NOMO-1 treated with dmso at 0.1 percent for 144 hours (cell line): Measurements from ENCODE around the gene CAMK2N1.
"Not testable (repeated sequence)": the region's sequence is repeated elsewhere in the genome, so short reads cannot be mapped to it uniquely, and the experiment has no call there.

Experiments used
- DNase-seq: peaks from one replicate; lab custom pipeline; 2025; ENCODE audit not compliant: unreplicated experiment; lab: John Stamatoyannopoulos, UW

The CAMK2N1 gene

DNA sequence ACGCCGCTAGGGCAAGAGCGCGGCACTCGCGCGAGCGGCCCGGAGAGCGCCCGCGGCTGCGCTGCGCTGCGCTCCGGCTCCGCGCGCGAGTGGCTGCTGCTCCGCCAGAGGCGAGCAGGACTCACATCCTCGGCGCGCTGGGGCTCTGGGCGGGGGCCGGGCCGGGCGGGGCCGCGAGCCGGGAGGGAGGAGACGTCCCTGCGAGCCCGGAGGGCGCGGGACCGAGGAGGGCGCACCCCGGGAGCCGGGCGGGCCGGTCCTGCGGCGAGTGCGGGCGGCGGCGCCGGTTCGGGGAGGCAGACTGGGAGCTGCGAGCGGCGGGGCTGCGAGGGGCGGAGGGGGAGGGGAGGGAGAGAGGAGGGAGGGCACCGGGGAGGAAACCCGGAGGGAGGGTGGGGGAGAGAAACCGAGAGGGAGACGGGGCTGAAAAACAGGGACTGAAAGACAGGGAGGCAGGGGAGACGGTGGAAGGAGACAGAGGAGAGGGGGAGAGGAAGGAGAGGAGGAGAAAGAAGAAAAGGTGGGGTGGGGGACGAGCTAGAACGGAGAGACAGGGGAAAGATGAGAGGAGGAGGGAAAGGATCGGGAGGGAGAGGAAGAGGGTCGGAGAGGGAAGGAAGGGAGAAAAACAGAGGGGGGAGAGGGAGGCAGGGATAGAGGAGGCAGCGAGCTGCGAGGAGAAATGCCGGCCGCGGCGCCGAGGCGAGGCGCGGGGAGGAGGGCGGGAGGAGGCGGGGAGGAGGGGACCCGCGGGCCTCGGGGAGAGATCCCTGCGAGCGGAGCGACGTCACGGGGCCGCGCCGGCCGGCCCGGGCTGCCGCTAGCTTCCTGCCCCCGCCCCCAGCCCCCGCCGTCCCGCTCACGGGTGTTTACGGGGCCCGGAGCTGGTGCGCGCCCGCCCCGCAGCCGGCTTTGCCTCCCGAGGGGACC lies at the start of gene CAMK2N1:
Gene CAMK2N1, minus strand, starts transcription at position 684 of the 930 bp plus-strand sequence. CDS start 831 bp downstream, outside the sequence.
- DNase-seq = no peak

GRCh38 chr1:20534659-20535417 lies 48.8 kb upstream of the CAMK2N1 start:
- no peak for DNase-seq

GRCh38 chr1:20533635-20534034 lies 47.6 kb upstream of the CAMK2N1 start:
- DNase-seq = no peak

DNA sequence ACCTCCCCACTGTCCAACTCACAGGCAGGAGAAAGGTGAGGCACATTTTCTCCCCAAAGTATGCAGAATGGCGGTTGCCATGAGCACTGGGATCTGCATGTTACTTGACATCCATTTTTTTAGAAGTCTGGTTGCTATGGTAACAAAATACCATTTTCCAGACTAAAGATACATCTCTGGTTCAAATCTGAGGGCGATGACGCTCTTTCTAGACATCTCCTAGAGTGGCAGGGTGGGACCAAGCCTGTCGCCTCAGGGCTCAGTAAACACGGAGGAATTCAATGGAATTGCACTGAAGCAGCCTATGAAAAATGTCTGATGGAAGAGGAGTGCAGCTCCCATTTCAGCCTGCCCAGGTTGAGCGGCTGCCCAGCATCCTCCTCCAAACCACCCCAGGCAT lies 44.9 kb upstream of the CAMK2N1 start:
- no peak for DNase-seq

DNA sequence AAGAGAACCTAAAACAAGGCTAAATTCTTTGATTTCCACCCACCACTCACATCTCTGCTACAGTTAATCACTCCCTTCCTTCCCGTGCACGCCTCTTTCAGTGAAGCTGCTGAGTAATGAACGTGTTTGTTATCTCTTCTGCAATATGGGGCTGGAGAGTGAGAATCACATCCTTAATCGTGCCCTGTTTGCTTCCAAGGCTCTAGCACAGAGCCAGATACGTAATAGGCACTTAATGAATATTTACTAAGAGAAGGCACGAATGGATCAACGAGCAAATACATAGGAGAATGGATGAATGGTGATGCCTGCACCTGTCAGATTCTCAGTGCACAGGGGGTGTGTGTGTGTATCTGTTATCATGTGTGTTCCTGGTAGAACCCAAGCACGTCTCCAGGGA lies 44.3 kb upstream of the CAMK2N1 start:
- no peak for DNase-seq

DNA sequence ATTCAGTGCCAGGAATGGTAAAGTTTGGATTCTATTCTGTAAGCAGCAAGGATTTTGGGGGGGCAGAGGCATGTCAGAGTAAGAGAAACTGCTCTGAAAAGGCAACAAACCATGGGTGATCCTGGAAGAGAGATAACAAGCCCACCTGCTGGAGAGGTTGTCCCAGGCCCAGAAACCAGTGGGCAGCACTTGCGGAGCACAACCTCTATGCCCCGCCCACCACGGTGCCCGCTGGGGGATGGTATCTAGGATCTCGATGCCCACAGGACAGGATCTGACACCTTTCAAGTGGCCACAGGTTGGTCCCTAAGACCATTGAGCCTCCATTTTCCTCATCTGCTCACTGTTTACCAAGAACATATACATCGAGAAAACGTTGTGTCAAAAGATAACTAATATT lies 42.2 kb upstream of the CAMK2N1 start:
- no peak for DNase-seq

GRCh38 chr1:20526267-20526666 lies 40.3 kb upstream of the CAMK2N1 start:
- no peak for DNase-seq

- peak; percentile 54 for DNase-seq
Measured at GRCh38 chr1:20521960-20522861, 36.2 kb upstream of the CAMK2N1 start.

GRCh38 chr1:20519609-20520262 lies 33.7 kb upstream of the CAMK2N1 start:
- DNase-seq = not testable (repeated sequence)

DNA sequence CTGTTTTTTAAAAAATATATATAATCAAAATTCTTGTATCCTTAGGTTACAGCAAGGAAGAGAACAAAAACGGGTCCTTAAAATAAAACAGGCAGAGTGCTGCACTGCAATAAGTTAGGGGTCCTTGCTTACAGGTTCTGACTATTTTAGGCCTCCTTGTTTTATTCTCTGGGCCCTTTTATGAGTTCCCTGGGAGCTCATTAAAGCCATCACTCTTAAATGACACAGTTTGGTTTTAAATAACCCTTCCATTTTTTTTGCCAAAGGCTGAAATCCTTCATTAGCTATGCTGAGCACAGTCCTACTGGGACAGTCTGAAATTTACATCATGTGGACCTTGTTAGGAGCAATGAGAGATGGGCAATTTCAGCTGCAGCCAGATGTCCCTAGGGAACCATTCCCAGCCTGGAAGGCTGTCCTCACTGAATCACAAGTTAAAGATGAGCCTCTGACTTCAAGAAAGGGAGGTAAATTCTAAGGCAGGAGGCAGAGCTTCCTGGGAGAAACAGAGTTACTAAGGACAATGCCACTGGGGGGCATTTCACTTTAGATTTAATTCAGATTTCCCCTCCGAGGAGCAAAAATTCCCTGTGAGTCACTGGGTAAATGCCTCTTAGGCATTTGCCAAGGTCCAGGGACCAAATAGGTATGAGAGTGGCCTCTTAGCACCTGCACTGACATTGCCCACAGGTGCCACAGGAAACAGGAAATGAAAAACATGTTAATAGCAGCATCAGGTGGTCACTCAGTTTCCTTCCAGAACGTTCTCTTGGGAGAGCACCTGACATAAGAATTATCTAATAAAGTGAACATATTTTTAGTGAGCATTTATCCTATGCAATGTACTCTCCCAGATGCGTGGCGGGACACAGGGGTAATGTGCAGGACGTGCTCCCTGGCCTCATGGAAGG lies 25.8 kb upstream of the CAMK2N1 start:
- DNase-seq = no peak

DNA sequence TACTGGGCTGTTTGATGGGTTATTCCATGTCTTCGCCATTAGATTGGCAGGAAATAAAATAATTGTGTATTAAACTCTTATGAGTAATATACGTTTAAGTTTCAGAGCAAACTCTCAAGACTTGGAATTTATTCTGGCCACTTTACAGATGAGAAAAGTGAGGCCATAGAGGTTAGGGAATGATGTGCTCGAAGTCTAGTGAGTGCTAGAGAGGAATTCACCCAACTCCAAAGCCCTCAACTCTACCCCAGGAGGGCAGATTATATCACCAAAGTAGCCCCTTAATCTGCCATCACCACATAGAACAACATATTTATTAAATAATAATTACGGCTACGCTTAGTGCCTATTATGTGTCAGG lies 22.4 kb upstream of the CAMK2N1 start:
- DNase-seq = no peak

- DNase-seq = peak; percentile 84
Measured at GRCh38 chr1:20507564-20508410, 21.8 kb upstream of the CAMK2N1 start, which contains the start of gene MUL1. Gene MUL1, minus strand, starts transcription at chr1:20508151. Its CDS starts 127 bp downstream, at chr1:20508024.

DNA sequence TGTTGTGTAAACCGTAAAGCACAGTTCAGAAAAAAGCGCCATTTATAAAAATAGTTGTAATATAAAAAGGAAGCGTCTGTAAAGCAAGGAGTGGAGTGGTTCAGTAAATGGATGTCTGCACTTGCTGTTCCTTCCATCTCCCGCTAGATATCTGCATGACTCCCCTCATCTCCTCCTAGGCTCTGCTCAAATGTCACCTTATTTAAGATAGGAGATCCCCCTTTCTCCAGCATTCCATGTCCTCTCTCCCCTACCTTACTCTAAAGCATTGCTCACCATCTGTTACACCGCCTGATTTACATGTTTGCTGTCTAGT lies 21.2 kb upstream of the CAMK2N1 start:
- DNase-seq = no peak

DNA sequence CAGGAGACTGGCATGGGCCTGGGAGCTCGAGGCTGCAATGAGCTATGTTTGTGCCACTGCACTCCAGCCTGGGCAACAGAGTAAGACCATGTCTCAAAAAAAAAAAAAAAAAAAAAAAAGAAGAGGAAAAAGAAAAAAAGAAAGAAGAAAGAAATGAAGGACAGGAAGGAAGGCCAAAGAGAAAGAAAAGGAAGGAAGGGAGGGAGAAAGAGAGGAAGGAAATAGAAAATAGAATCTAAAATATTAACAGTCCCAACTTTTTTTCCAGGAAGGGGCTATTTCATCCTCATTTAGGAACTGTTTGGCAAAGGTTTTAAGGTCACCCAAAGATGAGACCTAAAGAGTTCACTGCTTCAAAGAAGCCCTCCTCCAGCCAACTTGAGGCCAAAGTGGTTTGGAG lies 19.5 kb upstream of the CAMK2N1 start:
- no peak for DNase-seq

DNA sequence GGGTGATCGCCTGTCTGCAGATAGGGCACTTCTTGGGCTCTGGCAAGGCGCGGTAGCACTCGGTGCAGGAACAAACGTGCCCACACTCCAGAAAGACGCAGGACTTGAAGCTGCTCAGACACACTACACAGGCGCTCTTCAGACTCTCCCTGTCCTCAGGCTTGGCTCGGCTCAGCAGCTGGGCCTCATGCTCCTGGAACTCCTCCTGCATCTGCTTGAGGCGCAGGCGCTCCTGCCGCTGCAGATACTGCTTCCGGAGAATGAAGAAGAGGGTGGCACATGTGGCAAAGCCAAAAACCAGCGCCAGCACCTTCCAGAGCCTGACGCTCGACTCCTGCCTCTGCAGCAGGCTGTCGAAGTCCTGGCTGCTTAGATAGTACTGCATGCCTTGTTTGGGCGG lies 14.7 kb upstream of the CAMK2N1 start:
- DNase-seq = no peak

- DNase-seq = no peak
Measured at GRCh38 chr1:20499718-20500117, 13.7 kb upstream of the CAMK2N1 start.

- no peak for DNase-seq
Measured at GRCh38 chr1:20499105-20499504, 13.1 kb upstream of the CAMK2N1 start.

- DNase-seq = no peak
Measured at GRCh38 chr1:20498116-20498515, 12.1 kb upstream of the CAMK2N1 start.

- DNase-seq = no peak
Measured at GRCh38 chr1:20497506-20497905, 11.5 kb upstream of the CAMK2N1 start.
